HepG2 (cell line): ENCODE measurements around the gene PCYT2. TPM values are rescaled to one million over a fixed set of nuclear protein-coding genes. Genes with fewer than 3 reads are reported as not detected.

Experiments
- CENPT ChIP-seq: sonication (generic); formaldehyde crosslinking; IDR thresholded peaks from 2 replicates; pipeline ENCODE4 v1.8.0; 2022; ENCODE audit warnings: low read depth, mild to moderate bottlenecking, moderate library complexity, missing genetic modification reagents
- CREM ChIP-seq, 2 experiments: sonication (generic) in 1 of 2; formaldehyde crosslinking in 1 of 2; IDR thresholded peaks; 2 replicates each; pipeline versions ENCODE4 v1.4.0 to v1.6.1; 2016 to 2020; ENCODE audit warnings: antibody characterized with exemption in 1 of 2, mild to moderate bottlenecking in 1 of 2, missing genetic modification reagents in 1 of 2
- FOSL2 ChIP-seq: sonication (generic); formaldehyde crosslinking; IDR thresholded peaks from 2 replicates; pipeline ENCODE4 v1.4.0; 2020; ENCODE audit warnings: missing genetic modification reagents
- FOXC1 ChIP-seq: sonication (generic); formaldehyde crosslinking; IDR thresholded peaks from 2 replicates; pipeline ENCODE4 v1.8.0; 2022; ENCODE audit warnings: mild to moderate bottlenecking, missing genetic modification reagents, borderline replicate concordance
- KLF16 ChIP-seq, 2 experiments: sonication (generic) in 1 of 2; formaldehyde crosslinking in 1 of 2; IDR thresholded peaks; 2 replicates each; pipeline versions ENCODE4 v1.6.1 to v1.8.0; 2016 to 2023; ENCODE audit warnings: missing genetic modification reagents in 2 of 2, missing compliant biosample characterization in 1 of 2
- MIER2 ChIP-seq: IDR thresholded peaks from 2 replicates; pipeline ENCODE4 v1.6.1; 2016; ENCODE audit warnings: missing biosample characterization, missing genetic modification reagents
- MLX ChIP-seq: IDR thresholded peaks from 2 replicates; pipeline ENCODE4 v1.6.1; 2016
- NFYC ChIP-seq: IDR thresholded peaks from 2 replicates; pipeline ENCODE4 v1.6.1; 2016; ENCODE audit warnings: missing genetic modification reagents, missing compliant biosample characterization
- NR2F2 ChIP-seq: IDR thresholded peaks from 2 replicates; pipeline ENCODE4 v1.6.1; 2012; ENCODE audit warnings: low read depth, inconsistent platforms, borderline replicate concordance
- NR3C1 ChIP-seq: sonication (generic); formaldehyde crosslinking; IDR thresholded peaks from 2 replicates; pipeline ENCODE4 v1.4.0; 2020; ENCODE audit warnings: missing genetic modification reagents
- POLR2AphosphoS5 ChIP-seq: IDR thresholded peaks from 2 replicates; pipeline ENCODE4 v1.6.1; 2012; ENCODE audit warnings: low read depth, low read length
- RELA ChIP-seq: sonication (generic); formaldehyde crosslinking; IDR thresholded peaks from 2 replicates; pipeline ENCODE4 v1.4.0; 2020; ENCODE audit warnings: missing genetic modification reagents
- SSRP1 ChIP-seq: IDR thresholded peaks from 2 replicates; pipeline ENCODE4 v1.6.1; 2016; ENCODE audit warnings: control low read depth
- THYN1 ChIP-seq: sonication (generic); formaldehyde crosslinking; IDR thresholded peaks from 2 replicates; pipeline ENCODE4 v1.8.1; 2023; ENCODE audit warnings: low read depth, mild to moderate bottlenecking, moderate library complexity, missing genetic modification reagents, borderline replicate concordance
- ZBED4 ChIP-seq: sonication (generic); formaldehyde crosslinking; IDR thresholded peaks from 2 replicates; pipeline ENCODE4 v1.4.0; 2020; ENCODE audit warnings: missing genetic modification reagents, borderline replicate concordance
- ZBTB4 ChIP-seq: sonication (generic); formaldehyde crosslinking; IDR thresholded peaks from 2 replicates; pipeline ENCODE4 v1.4.0; 2020; ENCODE audit warnings: missing genetic modification reagents, mild to moderate bottlenecking, borderline replicate concordance
- ZBTB46 ChIP-seq: sonication (generic); formaldehyde crosslinking; IDR thresholded peaks from 2 replicates; pipeline ENCODE4 v1.4.0; 2020; ENCODE audit warnings: mild to moderate bottlenecking, missing genetic modification reagents, borderline replicate concordance
- ZNF550 ChIP-seq: sonication (generic); formaldehyde crosslinking; IDR thresholded peaks from 2 replicates; pipeline ENCODE4 v1.4.0; 2020; ENCODE audit warnings: mild to moderate bottlenecking, missing genetic modification reagents, borderline replicate concordance
- ZNF616 ChIP-seq: sonication (generic); formaldehyde crosslinking; IDR thresholded peaks from 2 replicates; pipeline ENCODE4 v1.5.0; 2020; ENCODE audit warnings: low read depth, mild to moderate bottlenecking, missing genetic modification reagents
- polyA plus RNA-seq, 8 experiments: library from polyadenylated mRNA; depleted of rRNA in 3 of 8; stranded (reverse) in 7 of 8; unstranded in 1 of 8; fragments of >200 nt; fragmentation: Illumina TruSeq in 4 of 8; extraction: Trizol in 4 of 8; gene quantifications; 2 replicates each; pipeline versions ENCODE4 v1.2.1 to v1.2.3, GENCODE V29; 2011 to 2016; ENCODE audit warnings: low read depth in 4 of 8, missing spikeins in 1 of 8, mixed read lengths in 1 of 8; ENCODE audit not compliant: insufficient read depth in 1 of 8
- total RNA-seq, 5 experiments: library from RNA; depleted of rRNA; stranded (reverse); fragments of >200 nt; fragmentation: Illumina TruSeq; extraction: Trizol; gene quantifications; 2 replicates each; pipeline ENCODE4 v1.2.3, GENCODE V29; 2016; ENCODE audit warnings: low read depth in 1 of 5

Gene PCYT2
- total and polyA plus RNA-seq, 2 of the 13 experiments (the other 11 are each of a cell fraction or from before 2014, with no cell fraction given) = 147 to 297 TPM

- no peak for TF ChIP-seq ZBED4 (CRISPR knock-in tag)
- no peak for TF ChIP-seq MIER2 (CRISPR knock-in tag)
- TF ChIP-seq ZNF616 (CRISPR knock-in tag) = peak; percentile 64; the same call in 1 of the 2 replicates
- no peak for TF ChIP-seq MLX (CRISPR knock-in tag)
- no peak for TF ChIP-seq CREM (IDR thresholded peaks at IDR 0.05)
- no peak for TF ChIP-seq CREM (CRISPR knock-in tag; IDR thresholded peaks at IDR 0.05)
- peak; percentile 97 for TF ChIP-seq POLR2AphosphoS5
- peak; percentile 9; the same call in 1 of the 2 replicates for TF ChIP-seq ZBTB4 (CRISPR knock-in tag)
- TF ChIP-seq NR3C1 = no peak
- TF ChIP-seq NFYC (CRISPR knock-in tag) = no peak
- no peak for TF ChIP-seq SSRP1 (CRISPR knock-in tag)
- peak; percentile 89; the same call in 1 of the 2 replicates for TF ChIP-seq ZNF550 (CRISPR knock-in tag)
- 0 out of 4 replicates have a peak, but pooled peaks of 1 of the 2 experiments have one; percentile 9 for TF ChIP-seq KLF16 (CRISPR knock-in tag; IDR thresholded peaks at IDR 0.05)
- no peak; the same call in 1 of the 2 replicates for TF ChIP-seq CENPT
- TF ChIP-seq THYN1 (CRISPR knock-in tag) = no peak
- TF ChIP-seq FOSL2 (CRISPR knock-in tag) = no peak
- no peak for TF ChIP-seq NR2F2
- TF ChIP-seq RELA (CRISPR knock-in tag) = 0 out of 2 replicates have a peak, but pooled peaks have one; percentile 21
- no peak for TF ChIP-seq ZBTB46 (CRISPR knock-in tag)
- no peak for TF ChIP-seq FOXC1 (CRISPR knock-in tag)
These were observed 51.1 kb downstream of the PCYT2 start, which contains the start of gene P4HB (continued) for GRCh38 chr17:81859906-81860755.
